ENCODE results near the gene RNF181.
"Not testable (repeated sequence)": the region's sequence is repeated elsewhere in the genome, so short reads cannot be mapped to it uniquely, and the experiment has no call there.

Gene RNF181

GRCh38 chr2:85553184-85553583 lies 42.4 kb upstream of the RNF181 start:
- Histone ChIP-seq H3K4me3 (ENCODE audit: low read depth, low read length) (no peak overlapping the region), H3K36me3 (ENCODE audit: insufficient read depth, low read length) (peaks cover 24% of the 10 kb centered on the region; the same call in 1 of the 2 replicates), H3K27me3 (ENCODE audit: insufficient read depth, low read length) (no peaks in the 10 kb centered on the region), H3K79me2 (ENCODE audit: control insufficient read depth, insufficient read depth, low read length, unreplicated experiment) (peaks cover 4% of the 10 kb centered on the region), H2AFZ (ENCODE audit: low read length, unreplicated experiment) (no peak overlapping the region), H3K4me1 (ENCODE audit: control insufficient read depth, insufficient read depth, low read length, unreplicated experiment) (peaks cover 20% of the 10 kb centered on the region), H3K27ac (ENCODE audit: low read depth, low read length) (no peak overlapping the region)

GRCh38 chr2:85554980-85555612 lies 40.4 kb upstream of the RNF181 start:
- Histone ChIP-seq H3K4me1 (ENCODE audit: control insufficient read depth, insufficient read depth, low read length, unreplicated experiment) (peaks cover 12% of the 10 kb centered on the region), H3K36me3 (ENCODE audit: insufficient read depth, low read length) (peaks cover 22% of the 10 kb centered on the region; the same call in 1 of the 2 replicates), H3K4me3 (ENCODE audit: low read depth, low read length) (no peak overlapping the region), H3K27me3 (ENCODE audit: insufficient read depth, low read length) (no peaks in the 10 kb centered on the region), H3K27ac (ENCODE audit: low read depth, low read length) (no peak overlapping the region), H3K79me2 (ENCODE audit: control insufficient read depth, insufficient read depth, low read length, unreplicated experiment) (peaks cover 21% of the 10 kb centered on the region), H2AFZ (ENCODE audit: low read length, unreplicated experiment) (no peak overlapping the region)

GRCh38 chr2:85557130-85557529 lies 38.4 kb upstream of the RNF181 start:
- peaks cover 11% of the 10 kb centered on the region; the same call in 1 of the 2 replicates for H3K36me3 ChIP-seq (ENCODE audit: insufficient read depth, low read length)

GRCh38 chr2:85558160-85558559 lies 37.4 kb upstream of the RNF181 start:
- Histone ChIP-seq H3K27me3 (ENCODE audit: insufficient read depth, low read length) (no peaks in the 10 kb centered on the region), H3K36me3 (ENCODE audit: insufficient read depth, low read length) (peaks cover 11% of the 10 kb centered on the region; the same call in 1 of the 2 replicates), H2AFZ (ENCODE audit: low read length, unreplicated experiment) (no peak overlapping the region), H3K4me3 (ENCODE audit: low read depth, low read length) (no peak overlapping the region), H3K4me1 (ENCODE audit: control insufficient read depth, insufficient read depth, low read length, unreplicated experiment) (peaks cover 9% of the 10 kb centered on the region), H3K79me2 (ENCODE audit: control insufficient read depth, insufficient read depth, low read length, unreplicated experiment) (peaks cover 33% of the 10 kb centered on the region), H3K27ac (ENCODE audit: low read depth, low read length) (no peak overlapping the region)

More at GRCh38 chr2:85557130-85557529, 38.4 kb upstream of the RNF181 start:
- Histone ChIP-seq H3K79me2 (ENCODE audit: control insufficient read depth, insufficient read depth, low read length, unreplicated experiment) (peaks cover 33% of the 10 kb centered on the region), H3K4me1 (ENCODE audit: control insufficient read depth, insufficient read depth, low read length, unreplicated experiment) (peaks cover 9% of the 10 kb centered on the region), H3K27me3 (ENCODE audit: insufficient read depth, low read length) (no peaks in the 10 kb centered on the region), H2AFZ (ENCODE audit: low read length, unreplicated experiment) (no peak overlapping the region), H3K4me3 (ENCODE audit: low read depth, low read length) (no peak overlapping the region), H3K27ac (ENCODE audit: low read depth, low read length) (no peak overlapping the region)

- not testable (repeated sequence) for H2AFZ ChIP-seq (ENCODE audit: low read length, unreplicated experiment); H3K4me1 ChIP-seq (ENCODE audit: control insufficient read depth, insufficient read depth, low read length, unreplicated experiment); H3K27me3 ChIP-seq (ENCODE audit: insufficient read depth, low read length); H3K27ac ChIP-seq (ENCODE audit: low read depth, low read length); H3K36me3 ChIP-seq (ENCODE audit: insufficient read depth, low read length)
- H3K4me3 ChIP-seq (ENCODE audit: low read depth, low read length): peak overlapping the region; percentile 96
- H3K79me2 ChIP-seq (ENCODE audit: control insufficient read depth, insufficient read depth, low read length, unreplicated experiment): peaks cover 33% of the 10 kb centered on the region
These were observed 35.2 kb upstream of the RNF181 start for GRCh38 chr2:85560403-85560726.

- peak overlapping the region; percentile 97 for H2AFZ ChIP-seq (ENCODE audit: low read length, unreplicated experiment)
- H3K79me2 ChIP-seq (ENCODE audit: control insufficient read depth, insufficient read depth, low read length, unreplicated experiment): peaks cover 33% of the 10 kb centered on the region
- H3K36me3 ChIP-seq (ENCODE audit: insufficient read depth, low read length): no peaks in the 10 kb centered on the region
- peak overlapping the region; percentile 96 for H3K4me3 ChIP-seq (ENCODE audit: low read depth, low read length)
- H3K27me3 ChIP-seq (ENCODE audit: insufficient read depth, low read length): no peaks in the 10 kb centered on the region
- H3K4me1 ChIP-seq (ENCODE audit: control insufficient read depth, insufficient read depth, low read length, unreplicated experiment): peaks cover 9% of the 10 kb centered on the region
- H3K27ac ChIP-seq (ENCODE audit: low read depth, low read length): no peak overlapping the region
These were observed 34.7 kb upstream of the RNF181 start for GRCh38 chr2:85560812-85561279.

GRCh38 chr2:85561280-85562212 lies 34.0 kb upstream of the RNF181 start, which contains the start of gene GGCX:
Gene GGCX, minus strand, starts transcription at chr2:85561493. Its CDS starts 65 bp downstream, at chr2:85561428.
- H3K79me2 ChIP-seq (ENCODE audit: control insufficient read depth, insufficient read depth, low read length, unreplicated experiment): peaks cover 33% of the 10 kb centered on the region
- H2AFZ ChIP-seq (ENCODE audit: low read length, unreplicated experiment): peak within 1 kb of the TSS; percentile 97
- H3K4me1 ChIP-seq (ENCODE audit: control insufficient read depth, insufficient read depth, low read length, unreplicated experiment): peaks cover 9% of the 10 kb centered on the region

GRCh38 chr2:85564144-85564563 lies 31.4 kb upstream of the RNF181 start:
- no peak overlapping the region for H3K4me3 ChIP-seq (ENCODE audit: low read depth, low read length)
- H3K27ac ChIP-seq (ENCODE audit: low read depth, low read length): no peak overlapping the region

More at GRCh38 chr2:85561280-85562212, 34.0 kb upstream of the RNF181 start, which contains the start of gene GGCX:
- Histone ChIP-seq H3K27ac (ENCODE audit: low read depth, low read length) (peak within 1 kb of the TSS; percentile 43; the same call in 1 of the 2 replicates), H3K36me3 (ENCODE audit: insufficient read depth, low read length) (no peaks in the 10 kb centered on the region), H3K27me3 (ENCODE audit: insufficient read depth, low read length) (no peaks in the 10 kb centered on the region), H3K4me3 (ENCODE audit: low read depth, low read length) (peak within 1 kb of the TSS; percentile 96)

GRCh38 chr2:85566265-85566664 lies 29.3 kb upstream of the RNF181 start:
- H3K4me1 ChIP-seq (ENCODE audit: control insufficient read depth, insufficient read depth, low read length, unreplicated experiment): no peaks in the 10 kb centered on the region
- no peaks in the 10 kb centered on the region for H3K36me3 ChIP-seq (ENCODE audit: insufficient read depth, low read length)
- no peak overlapping the region for H2AFZ ChIP-seq (ENCODE audit: low read length, unreplicated experiment)
- peaks cover under 1% of the 10 kb centered on the region for H3K79me2 ChIP-seq (ENCODE audit: control insufficient read depth, insufficient read depth, low read length, unreplicated experiment)
- H3K27ac ChIP-seq (ENCODE audit: low read depth, low read length): no peak overlapping the region
- H3K27me3 ChIP-seq (ENCODE audit: insufficient read depth, low read length): no peaks in the 10 kb centered on the region
- H3K4me3 ChIP-seq (ENCODE audit: low read depth, low read length): no peak overlapping the region

More at GRCh38 chr2:85564144-85564563, 31.4 kb upstream of the RNF181 start:
- Histone ChIP-seq H2AFZ (ENCODE audit: low read length, unreplicated experiment) (no peak overlapping the region), H3K4me1 (ENCODE audit: control insufficient read depth, insufficient read depth, low read length, unreplicated experiment) (peaks cover 9% of the 10 kb centered on the region), H3K36me3 (ENCODE audit: insufficient read depth, low read length) (no peaks in the 10 kb centered on the region), H3K79me2 (ENCODE audit: control insufficient read depth, insufficient read depth, low read length, unreplicated experiment) (peaks cover 20% of the 10 kb centered on the region), H3K27me3 (ENCODE audit: insufficient read depth, low read length) (no peaks in the 10 kb centered on the region)

- H3K36me3 ChIP-seq (ENCODE audit: insufficient read depth, low read length): no peaks in the 10 kb centered on the region
- H3K27me3 ChIP-seq (ENCODE audit: insufficient read depth, low read length): 0 out of 2 replicates have a peak, but pooled peaks cover 3% of the 10 kb centered on the region
- H3K4me3 ChIP-seq (ENCODE audit: low read depth, low read length): no peak overlapping the region
- H3K4me1 ChIP-seq (ENCODE audit: control insufficient read depth, insufficient read depth, low read length, unreplicated experiment): no peaks in the 10 kb centered on the region
- no peaks in the 10 kb centered on the region for H3K79me2 ChIP-seq (ENCODE audit: control insufficient read depth, insufficient read depth, low read length, unreplicated experiment)
- no peak overlapping the region for H2AFZ ChIP-seq (ENCODE audit: low read length, unreplicated experiment)
- no peak overlapping the region for H3K27ac ChIP-seq (ENCODE audit: low read depth, low read length)
These were observed 19.8 kb upstream of the RNF181 start for GRCh38 chr2:85575739-85576138.

Data from ACC112 (cell line).